HG03442 (cell line): ENCODE measurements around the gene SESTD1.

Experiments
- ATAC-seq: cut with Tn5 transposase; IDR thresholded peaks from one replicate; pipeline ENCODE4 v1.9.1; 2021; ENCODE audit warnings: mild to moderate bottlenecking, moderate library complexity; ENCODE audit not compliant: unreplicated experiment

Gene SESTD1, protein sequence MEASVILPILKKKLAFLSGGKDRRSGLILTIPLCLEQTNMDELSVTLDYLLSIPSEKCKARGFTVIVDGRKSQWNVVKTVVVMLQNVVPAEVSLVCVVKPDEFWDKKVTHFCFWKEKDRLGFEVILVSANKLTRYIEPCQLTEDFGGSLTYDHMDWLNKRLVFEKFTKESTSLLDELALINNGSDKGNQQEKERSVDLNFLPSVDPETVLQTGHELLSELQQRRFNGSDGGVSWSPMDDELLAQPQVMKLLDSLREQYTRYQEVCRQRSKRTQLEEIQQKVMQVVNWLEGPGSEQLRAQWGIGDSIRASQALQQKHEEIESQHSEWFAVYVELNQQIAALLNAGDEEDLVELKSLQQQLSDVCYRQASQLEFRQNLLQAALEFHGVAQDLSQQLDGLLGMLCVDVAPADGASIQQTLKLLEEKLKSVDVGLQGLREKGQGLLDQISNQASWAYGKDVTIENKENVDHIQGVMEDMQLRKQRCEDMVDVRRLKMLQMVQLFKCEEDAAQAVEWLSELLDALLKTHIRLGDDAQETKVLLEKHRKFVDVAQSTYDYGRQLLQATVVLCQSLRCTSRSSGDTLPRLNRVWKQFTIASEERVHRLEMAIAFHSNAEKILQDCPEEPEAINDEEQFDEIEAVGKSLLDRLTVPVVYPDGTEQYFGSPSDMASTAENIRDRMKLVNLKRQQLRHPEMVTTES

DNA sequence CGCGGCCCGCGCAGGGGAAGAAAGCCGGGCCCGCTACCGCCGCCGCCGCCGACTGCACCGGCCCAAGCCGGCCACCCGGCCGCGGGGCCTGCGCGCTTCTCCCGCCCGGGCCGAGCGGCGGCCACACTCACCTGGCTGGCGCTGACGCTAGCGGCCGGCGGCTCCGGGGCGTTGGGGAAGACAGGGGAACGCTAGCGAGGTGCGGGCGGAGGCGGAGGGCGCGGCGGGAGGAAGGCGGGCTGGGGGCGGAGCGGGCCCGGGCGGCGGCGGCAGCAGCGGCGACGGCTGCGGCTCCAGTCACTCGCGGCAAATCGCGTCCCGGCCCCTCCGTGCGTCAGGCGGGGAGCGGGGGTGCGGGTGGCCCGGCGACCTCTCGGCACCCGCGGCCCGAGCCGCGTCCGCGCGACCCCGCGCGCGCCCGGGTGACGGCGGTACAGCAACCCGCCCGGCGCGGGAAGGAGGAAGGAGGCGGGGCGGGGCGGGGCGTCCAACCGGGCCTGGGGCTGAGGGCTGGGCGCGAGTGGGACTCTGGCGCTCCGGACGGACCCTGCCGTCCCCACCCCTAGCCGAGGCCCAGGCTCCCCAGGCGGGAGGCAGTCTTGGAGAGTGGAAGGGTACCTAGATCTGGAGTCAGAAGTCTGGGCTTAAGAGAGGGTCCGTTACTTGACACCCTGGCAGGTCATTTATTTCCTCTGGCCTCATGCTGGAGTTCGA is at the start of gene SESTD1:
Gene SESTD1 (minus strand): TSS at position 465 of the 714 bp plus-strand sequence. CDS start 72,991 bp downstream, outside the sequence.
- ATAC-seq: peak; percentile 56

GRCh38 chr2:179313057-179313456 is 48.4 kb upstream of the SESTD1 start:
- no peak for ATAC-seq

DNA sequence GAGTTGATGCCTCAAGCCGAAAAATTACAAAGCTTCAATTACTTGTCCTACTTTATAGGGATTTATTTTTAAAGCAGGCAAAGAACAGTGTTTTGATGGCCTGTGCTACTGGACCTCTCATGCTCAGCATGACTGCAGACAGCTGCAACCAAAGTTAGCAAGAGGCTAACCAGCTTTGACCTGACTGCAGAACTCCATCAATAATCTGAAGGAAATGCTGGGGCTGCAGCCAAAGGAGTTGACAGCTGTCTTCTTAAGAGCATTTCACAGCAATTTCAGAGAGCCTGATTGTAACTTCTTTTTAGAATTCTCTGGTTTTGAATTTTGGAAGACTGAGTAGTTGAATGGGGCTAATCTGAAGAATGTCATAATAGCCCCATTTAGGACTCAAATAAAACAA is 46.5 kb upstream of the SESTD1 start:
- ATAC-seq: no peak

DNA sequence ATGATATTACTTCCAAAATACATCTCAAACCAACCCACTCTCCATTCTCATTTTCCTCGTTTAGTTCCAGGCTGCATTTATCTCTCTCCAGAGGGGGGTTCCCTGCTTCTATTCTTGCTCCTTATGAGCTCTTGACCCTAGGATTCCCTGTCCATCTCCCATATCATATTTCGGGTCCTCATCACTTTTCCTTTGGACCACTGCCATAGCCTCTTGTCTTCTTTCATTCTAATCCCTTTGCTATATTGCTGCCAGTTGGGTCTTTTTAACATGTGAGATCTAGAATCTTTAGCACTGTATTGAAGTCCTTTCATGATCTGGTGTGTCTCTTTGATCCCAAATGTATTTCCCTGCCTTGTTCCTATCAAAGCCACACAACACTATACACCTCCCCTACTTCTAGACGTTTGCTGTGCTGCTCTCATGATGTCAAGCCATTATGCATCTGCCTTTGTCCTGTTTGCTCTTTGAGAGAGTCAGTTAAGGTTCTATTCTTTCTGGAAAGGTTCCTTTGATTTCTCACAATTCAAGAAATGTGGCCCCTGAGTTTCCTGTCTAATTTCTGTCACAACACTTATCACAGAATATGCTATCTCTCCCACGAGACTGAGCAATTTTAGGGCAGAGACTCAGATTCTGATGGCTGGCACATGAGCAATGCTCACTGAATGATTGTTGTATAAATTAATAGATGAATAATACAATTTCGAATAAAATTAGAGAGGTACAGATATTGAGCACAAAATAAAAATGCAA is 43.2 kb upstream of the SESTD1 start:
- ATAC-seq: no peak

DNA sequence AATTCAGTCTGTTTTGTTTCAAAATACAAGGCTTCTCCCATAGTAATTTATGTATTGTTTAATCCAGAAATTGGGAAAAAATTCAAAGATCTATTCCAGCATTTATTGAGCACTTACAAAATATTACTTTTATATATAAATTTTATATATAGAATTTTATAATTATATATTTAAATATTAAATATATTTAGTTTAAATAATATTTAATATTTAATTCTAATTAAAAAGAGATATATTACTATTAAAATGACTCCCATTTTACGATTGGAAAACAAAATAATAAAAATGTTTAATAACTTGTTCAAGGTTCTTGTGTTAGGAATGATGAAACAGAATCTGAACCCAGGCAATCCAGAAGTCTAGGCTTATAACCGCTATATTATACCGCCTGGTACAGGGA is 40.5 kb upstream of the SESTD1 start:
- no peak for ATAC-seq

DNA sequence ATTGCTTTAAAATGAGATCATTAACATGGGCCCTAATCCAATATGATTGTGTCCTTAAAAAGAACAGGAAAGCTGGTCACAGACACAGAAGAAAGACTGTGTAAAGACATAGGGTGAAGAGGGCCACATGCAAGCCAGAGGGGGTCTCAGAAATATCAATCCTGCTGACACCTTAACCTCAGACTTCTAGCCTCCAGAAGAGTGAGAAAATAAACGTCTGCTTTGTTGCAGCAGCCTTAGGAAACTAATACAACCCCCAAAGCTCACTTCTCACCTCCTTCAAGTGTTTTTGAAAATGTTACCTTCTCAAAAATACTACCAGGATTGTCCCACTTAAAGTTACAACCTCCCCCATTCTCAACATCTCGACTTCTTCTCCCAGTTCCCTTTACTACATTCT is 39.8 kb upstream of the SESTD1 start:
- ATAC-seq: no peak

- ATAC-seq: no peak
Observed at GRCh38 chr2:179302764-179303571, 38.3 kb upstream of the SESTD1 start.

DNA sequence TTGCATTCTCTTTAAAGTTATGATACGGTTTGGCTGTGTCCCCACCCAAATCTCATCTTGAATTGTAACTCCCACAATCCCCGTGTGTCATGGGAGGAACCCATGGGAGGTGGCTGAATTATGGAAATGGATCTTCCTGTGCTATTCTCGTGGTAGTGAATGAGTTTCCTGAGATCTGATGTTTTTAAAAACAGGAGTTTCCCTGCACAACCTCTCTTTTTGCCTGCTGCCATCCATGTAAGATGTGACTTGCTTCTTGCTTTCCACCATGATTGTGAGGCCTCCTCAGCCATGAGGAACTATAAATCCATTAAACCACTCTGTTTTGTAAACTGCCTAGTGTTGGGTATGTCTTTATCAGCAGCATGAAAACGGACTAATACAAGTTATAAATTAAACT is 37.5 kb upstream of the SESTD1 start:
- no peak for ATAC-seq

- ATAC-seq: no peak
Observed at GRCh38 chr2:179298666-179299065, 34.0 kb upstream of the SESTD1 start.

DNA sequence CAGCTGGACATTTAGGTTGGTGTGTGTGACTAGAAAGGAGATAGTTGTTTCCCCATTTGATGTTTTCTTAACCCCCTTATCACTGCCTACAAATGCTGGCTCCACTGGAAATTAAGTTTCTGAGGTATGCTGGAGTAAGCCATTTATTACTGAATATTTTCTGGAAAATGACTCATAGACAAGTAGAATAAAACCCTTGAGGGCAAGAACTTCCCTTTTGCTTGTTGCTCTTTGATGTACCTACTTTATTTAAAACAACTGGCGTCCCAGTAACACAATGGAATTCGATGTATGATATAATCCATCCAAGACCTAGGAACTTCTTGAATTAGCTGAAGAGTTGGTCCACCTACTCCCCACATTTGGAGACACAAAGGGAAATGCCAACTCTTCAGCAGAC is 33.3 kb upstream of the SESTD1 start:
- no peak for ATAC-seq

DNA sequence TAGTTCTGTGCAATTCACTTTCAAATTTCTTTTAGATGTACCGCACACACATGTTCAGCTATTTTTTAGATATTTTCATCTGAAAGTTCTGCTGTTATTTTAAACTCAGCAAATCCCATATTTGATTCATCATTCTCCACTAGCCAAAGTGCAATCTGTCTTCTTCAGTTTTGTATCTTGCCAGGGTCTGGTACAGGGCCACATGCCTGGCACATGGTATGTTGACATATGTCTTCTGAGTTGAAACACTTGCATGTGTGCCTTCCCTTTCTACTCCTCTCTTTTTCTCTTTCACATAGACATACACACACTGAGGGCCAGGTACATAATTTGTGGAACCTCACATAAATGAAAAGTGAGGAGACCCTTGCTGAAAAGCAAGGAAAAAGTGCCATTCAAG is 25.7 kb upstream of the SESTD1 start:
- no peak for ATAC-seq

GRCh38 chr2:179285060-179285459 is 20.4 kb upstream of the SESTD1 start:
- ATAC-seq: no peak

GRCh38 chr2:179277429-179278196 is 13.0 kb upstream of the SESTD1 start:
- no peak for ATAC-seq

DNA sequence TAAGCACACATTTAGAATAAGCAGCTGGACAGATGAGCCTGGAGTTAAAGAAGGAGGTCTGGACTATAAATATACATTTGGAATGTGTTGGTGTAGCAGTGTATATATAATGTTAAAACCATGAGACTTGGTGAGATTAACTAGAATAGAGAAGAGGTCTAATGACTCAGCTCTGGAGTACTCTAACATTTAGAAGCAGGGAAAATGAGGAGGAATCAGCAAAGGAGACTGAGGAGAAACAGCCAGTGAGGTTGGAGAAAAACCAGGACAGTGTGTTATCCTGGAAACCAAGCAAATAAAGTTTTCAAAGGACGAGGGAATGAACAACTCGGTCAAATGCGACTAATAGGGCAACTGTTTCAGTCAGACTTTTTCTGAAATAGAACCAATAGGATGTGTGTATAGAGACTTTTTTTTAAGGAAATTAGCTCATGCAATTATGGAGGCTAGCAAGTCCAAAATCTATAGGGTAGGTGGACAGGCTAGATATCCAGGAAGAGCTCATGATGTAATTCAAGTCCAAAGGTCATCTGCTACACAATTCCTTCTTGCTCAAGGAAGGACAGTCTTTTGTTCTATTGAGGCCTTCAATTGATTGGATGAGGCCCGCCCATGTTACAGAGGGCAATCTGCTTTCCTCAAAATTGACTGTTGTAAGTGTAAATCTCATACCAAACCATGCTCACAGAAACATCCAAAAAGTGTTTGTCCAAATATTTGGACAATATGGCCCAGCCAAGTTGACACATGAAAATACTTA is 10.8 kb upstream of the SESTD1 start:
- ATAC-seq: no peak

- ATAC-seq: peak; percentile 95
Observed at GRCh38 chr2:179274749-179275148, 10.1 kb upstream of the SESTD1 start.

DNA sequence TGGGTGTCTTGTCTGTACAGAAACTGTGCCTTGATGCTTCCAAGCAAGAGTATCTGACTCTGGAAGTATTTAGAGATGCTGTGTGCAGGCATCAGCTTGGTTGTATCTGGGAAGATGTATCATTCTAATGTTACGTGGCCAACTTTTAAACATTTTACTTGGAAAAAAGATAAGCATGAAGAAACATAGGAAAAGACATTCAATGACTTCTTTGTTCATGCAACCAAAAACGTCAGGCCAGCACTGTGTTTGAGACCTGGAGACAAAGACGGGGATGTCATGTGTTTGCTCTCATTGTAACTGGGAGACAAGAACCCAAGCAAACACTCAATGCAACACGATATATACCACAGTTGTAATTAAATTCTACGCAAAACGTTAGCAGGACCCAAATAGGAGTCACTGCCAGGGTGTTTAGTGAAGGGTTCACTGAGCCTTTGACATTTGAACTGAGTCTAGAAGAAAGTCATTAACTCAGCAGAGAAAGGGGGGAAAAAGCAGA is 8.9 kb upstream of the SESTD1 start:
- no peak for ATAC-seq

GRCh38 chr2:179272406-179273192 is 8.0 kb upstream of the SESTD1 start:
- ATAC-seq: no peak

DNA sequence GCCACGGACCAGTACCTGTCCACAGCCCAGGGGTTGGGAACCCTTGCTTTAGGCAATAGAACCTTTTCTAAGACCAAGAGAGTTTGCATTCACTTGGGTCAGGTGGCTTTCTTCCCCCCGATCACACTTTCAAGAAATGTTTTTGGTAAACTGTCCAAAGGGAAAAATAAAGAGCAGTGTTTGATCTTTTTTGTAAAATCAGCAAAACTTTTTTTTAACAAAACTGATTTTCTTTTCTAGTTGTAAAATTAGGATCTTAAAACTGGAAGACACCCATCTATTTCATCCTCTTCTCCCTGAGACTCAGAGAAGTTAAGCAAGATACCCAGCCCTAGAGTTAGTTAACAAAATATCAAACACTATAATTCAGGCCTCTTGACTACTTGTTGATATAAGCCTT is 6.1 kb upstream of the SESTD1 start:
- ATAC-seq: no peak
